ENCODE measurements around the gene SLC38A7. TPM values are rescaled to one million over a fixed set of nuclear protein-coding genes. Genes with fewer than 3 reads are reported as not detected.

Gene SLC38A7
- total RNA-seq, 2 experiments from 2014 or later, result 5.5 to 12.0 TPM

GRCh38 chr16:58629733-58630640 is 54.6 kb downstream of the SLC38A7 start, which contains the start of gene CNOT1:
Gene CNOT1 (minus strand): TSS chr16:58629826. CDS start chr16:58599337, 30,489 bp downstream.
- H3K4me3 ChIP-seq (ENCODE audit: low read depth, low read length, poor library complexity, severe bottlenecking), result peak within 1 kb of the TSS; percentile 97

DNA sequence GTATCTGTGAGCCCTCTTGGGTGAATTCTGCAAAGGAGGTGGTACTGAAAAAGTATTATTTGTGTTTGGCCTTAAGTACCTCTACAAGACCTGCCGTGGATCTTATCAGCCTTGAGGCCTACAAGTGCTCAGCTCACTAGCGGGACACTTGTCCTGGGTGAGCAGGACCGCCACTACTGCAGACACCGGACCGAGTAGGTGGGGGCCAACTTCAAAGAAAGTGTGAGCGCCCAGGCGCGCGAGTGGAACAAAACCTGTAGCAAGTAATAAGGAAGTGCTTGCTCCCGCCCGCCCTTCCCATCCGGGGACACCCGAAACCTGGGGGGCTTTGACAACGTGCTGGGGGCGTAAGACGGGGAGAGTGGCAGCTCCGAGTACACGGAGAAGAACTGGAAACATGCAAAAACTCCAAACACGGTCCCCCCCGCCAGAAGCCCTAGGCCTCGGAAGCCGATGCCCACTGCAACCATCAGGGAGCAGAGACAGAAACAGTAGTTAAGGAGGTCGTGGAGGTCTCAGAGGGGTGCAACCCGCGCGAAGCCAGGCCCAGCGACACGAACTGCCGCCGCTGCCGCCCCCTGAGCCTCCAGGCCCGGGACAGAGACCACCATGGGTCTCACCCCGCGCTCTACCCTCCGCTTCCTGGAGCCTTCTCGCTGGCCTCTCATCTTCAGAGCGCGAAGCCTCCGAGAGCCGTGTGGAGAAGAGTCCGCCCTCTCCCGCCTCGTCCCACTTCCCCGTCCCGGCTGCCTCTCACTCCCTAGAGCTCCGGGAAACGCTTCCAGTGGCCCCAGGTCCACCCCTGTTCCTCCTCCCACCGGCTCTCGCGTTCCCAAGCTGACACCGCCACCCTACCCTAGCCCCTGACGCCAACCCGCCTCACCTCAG is 55.5 kb downstream of the SLC38A7 start:
- H3K4me1 ChIP-seq (ENCODE audit: insufficient read depth, low read length, poor library complexity, severe bottlenecking), result peaks cover 25% of the 10 kb centered on the region
- peak; percentile 77 for DNase-seq (ENCODE audit: low spot score)
- H3K79me2 ChIP-seq (ENCODE audit: insufficient read depth, low read depth, low read length), result peaks cover 55% of the 10 kb centered on the region
- H3K4me2 ChIP-seq (ENCODE audit: low read length), result peak overlapping the region; percentile 76
- BruUV-seq (replicated peaks), result no TSS peak
- intact Hi-C loops (cut with micrococcal nuclease; ENCODE audit: unreplicated experiment), result loop anchor here (2.0 to 5.0 kb wide), 3 partner anchors 106 to 628 kb away; partner anchors contain the start of genes GOT2, USB1 and ZNF319
- H3K4me3 ChIP-seq (ENCODE audit: low read depth, low read length, poor library complexity, severe bottlenecking), result peak overlapping the region; percentile 97
- CTCF ChIA-PET (ENCODE audit: unreplicated experiment), result interaction anchor here (0.6 kb wide), 1 partner anchor 136 kb away, joined by 3 read pairs; no protein-coding TSS in a partner anchor
- H3K36me3 ChIP-seq (ENCODE audit: insufficient read depth, low read length), result peaks cover 48% of the 10 kb centered on the region
- H3K27ac ChIP-seq (ENCODE audit: low read depth, low read length, poor library complexity, severe bottlenecking), result peak overlapping the region; percentile 87
- POLR2A ChIA-PET, result interaction anchor here (1.4 to 1.8 kb wide), 2 partner anchors 11 to 127 kb away, joined by 3 to 6 read pairs; no protein-coding TSS in a partner anchor
- TF ChIP-seq, protein P1, sequence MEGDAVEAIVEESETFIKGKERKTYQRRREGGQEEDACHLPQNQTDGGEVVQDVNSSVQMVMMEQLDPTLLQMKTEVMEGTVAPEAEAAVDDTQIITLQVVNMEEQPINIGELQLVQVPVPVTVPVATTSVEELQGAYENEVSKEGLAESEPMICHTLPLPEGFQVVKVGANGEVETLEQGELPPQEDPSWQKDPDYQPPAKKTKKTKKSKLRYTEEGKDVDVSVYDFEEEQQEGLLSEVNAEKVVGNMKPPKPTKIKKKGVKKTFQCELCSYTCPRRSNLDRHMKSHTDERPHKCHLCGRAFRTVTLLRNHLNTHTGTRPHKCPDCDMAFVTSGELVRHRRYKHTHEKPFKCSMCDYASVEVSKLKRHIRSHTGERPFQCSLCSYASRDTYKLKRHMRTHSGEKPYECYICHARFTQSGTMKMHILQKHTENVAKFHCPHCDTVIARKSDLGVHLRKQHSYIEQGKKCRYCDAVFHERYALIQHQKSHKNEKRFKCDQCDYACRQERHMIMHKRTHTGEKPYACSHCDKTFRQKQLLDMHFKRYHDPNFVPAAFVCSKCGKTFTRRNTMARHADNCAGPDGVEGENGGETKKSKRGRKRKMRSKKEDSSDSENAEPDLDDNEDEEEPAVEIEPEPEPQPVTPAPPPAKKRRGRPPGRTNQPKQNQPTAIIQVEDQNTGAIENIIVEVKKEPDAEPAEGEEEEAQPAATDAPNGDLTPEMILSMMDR (conservative IDR thresholded peaks at IDR 0.05; ENCODE audit: low read length), result no peak
- no peak for TF ChIP-seq EZH2phosphoT487 (IDR thresholded peaks at IDR 0.05; ENCODE audit: borderline replicate concordance, low read depth, low read length)
- H2AFZ ChIP-seq (ENCODE audit: low read length), result peak overlapping the region; percentile 47
- no peaks in the 10 kb centered on the region for H3K9me2 ChIP-seq (ENCODE audit: insufficient read depth, low read length)
- H4K20me1 ChIP-seq (ENCODE audit: insufficient read depth, low read length), result peaks cover 27% of the 10 kb centered on the region
- no peaks in the 10 kb centered on the region for H3K9me3 ChIP-seq (ENCODE audit: low read length)

More at GRCh38 chr16:58629733-58630640, 54.6 kb downstream of the SLC38A7 start, which contains the start of gene CNOT1:
- Histone ChIP-seq H3K4me2 (ENCODE audit: low read length) (peak within 1 kb of the TSS; percentile 76), H4K20me1 (ENCODE audit: insufficient read depth, low read length) (peaks cover 18% of the 10 kb centered on the region), H3K4me1 (ENCODE audit: insufficient read depth, low read length, poor library complexity, severe bottlenecking) (peaks cover 25% of the 10 kb centered on the region), H3K9me2 (ENCODE audit: insufficient read depth, low read length) (no peaks in the 10 kb centered on the region), H3K36me3 (ENCODE audit: insufficient read depth, low read length) (peaks cover 39% of the 10 kb centered on the region), H3K79me2 (ENCODE audit: insufficient read depth, low read depth, low read length) (peaks cover 46% of the 10 kb centered on the region), H3K9me3 (ENCODE audit: low read length) (no peaks in the 10 kb centered on the region), H2AFZ (ENCODE audit: low read length) (peak within 1 kb of the TSS; percentile 94), H3K27ac (ENCODE audit: low read depth, low read length, poor library complexity, severe bottlenecking) (peak within 1 kb of the TSS; percentile 87)
- DNase-seq (ENCODE audit: low spot score), result peak; percentile 99
- intact Hi-C loops (cut with micrococcal nuclease; ENCODE audit: unreplicated experiment), result loop anchor here (1.0 to 5.0 kb wide), 4 partner anchors 105 to 629 kb away; partner anchors contain the start of genes GINS3, GOT2, USB1 and ZNF319
- TF ChIP-seq EZH2phosphoT487 (IDR thresholded peaks at IDR 0.05; ENCODE audit: borderline replicate concordance, low read depth, low read length), result no peak
- ChIA-PET CTCF (ENCODE audit: unreplicated experiment) (interaction anchor here (0.6 kb wide), 1 partner anchor 137 kb away, joined by 3 read pairs; no protein-coding TSS in a partner anchor), POLR2A (interaction anchor here (0.9 to 1.8 kb wide), 3 partner anchors 40 to 126 kb away, joined by 3 read pairs; no protein-coding TSS in a partner anchor)
- BruUV-seq (replicated peaks), result no TSS peak

DNA sequence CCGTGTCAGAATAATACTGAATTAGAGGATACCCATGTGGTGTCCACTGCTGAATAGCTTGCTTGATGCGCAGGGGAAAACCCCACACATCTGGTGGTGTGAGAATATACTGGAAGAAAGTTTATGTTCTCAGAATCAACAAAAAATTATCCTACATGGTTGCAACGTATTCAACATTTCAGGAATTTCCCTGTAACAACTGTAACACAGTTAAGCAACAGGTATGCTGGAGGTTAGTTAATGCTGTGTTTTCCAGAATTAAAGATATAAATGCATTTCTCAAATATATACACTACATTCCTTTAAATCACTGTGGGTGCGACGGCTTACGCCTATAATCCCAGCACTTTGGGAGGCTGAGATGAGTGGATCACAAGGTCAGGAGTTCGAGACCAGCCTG is 60.4 kb downstream of the SLC38A7 start:
- Histone ChIP-seq H4K20me1 (ENCODE audit: insufficient read depth, low read length) (peaks cover 35% of the 10 kb centered on the region), H3K4me3 (ENCODE audit: low read depth, low read length, poor library complexity, severe bottlenecking) (no peak overlapping the region), H3K4me2 (ENCODE audit: low read length) (no peak overlapping the region), H3K9me3 (ENCODE audit: low read length) (no peaks in the 10 kb centered on the region), H3K79me2 (ENCODE audit: insufficient read depth, low read depth, low read length) (peaks cover 99% of the 10 kb centered on the region), H3K4me1 (ENCODE audit: insufficient read depth, low read length, poor library complexity, severe bottlenecking) (peaks cover 14% of the 10 kb centered on the region), H2AFZ (ENCODE audit: low read length) (no peak overlapping the region), H3K27ac (ENCODE audit: low read depth, low read length, poor library complexity, severe bottlenecking) (no peak overlapping the region), H3K9me2 (ENCODE audit: insufficient read depth, low read length) (no peaks in the 10 kb centered on the region), H3K36me3 (ENCODE audit: insufficient read depth, low read length) (peaks cover 94% of the 10 kb centered on the region)
- TF ChIP-seq, protein P1 (conservative IDR thresholded peaks at IDR 0.05; ENCODE audit: low read length), result no peak
- TF ChIP-seq EZH2phosphoT487 (IDR thresholded peaks at IDR 0.05; ENCODE audit: borderline replicate concordance, low read depth, low read length), result no peak
- POLR2A ChIA-PET, result no interaction called here
- DNase-seq (ENCODE audit: low spot score), result no peak
- no TSS peak for BruUV-seq (replicated peaks)
- intact Hi-C loops (cut with micrococcal nuclease; ENCODE audit: unreplicated experiment), result no loop called here
- CTCF ChIA-PET (ENCODE audit: unreplicated experiment), result no interaction called here
